Coronary artery (tissue), 2 donors: Measurements from ENCODE around the gene INKA2.
A peak's percentile ranks its signal among the peaks of the same experiment; 100 is the strongest.

Source experiments
- DNase-seq: peaks from one replicate; pipeline ENCODE4 v3.0.0-alpha.2; 2017; ENCODE audit warnings: low spot score
- H3K27ac ChIP-seq, 2 donors: fragments of 200-600 bp; sonication (generic); one replicate each; pipeline ENCODE4 v1.5.1; 2016 to 2019
- H3K4me3 ChIP-seq: fragments of 200-600 bp; sonication (generic); 2 replicates; pipeline ENCODE4 v1.5.1; 2016; ENCODE audit warnings: mild to moderate bottlenecking, moderate library complexity
- TF ChIP-seq, protein P1 (sequence below): fragments of 200-600 bp; sonication (generic); IDR thresholded peaks from one replicate; pipeline ENCODE4 v1.5.1; 2019; ENCODE audit warnings: antibody characterized with exemption

Gene INKA2

GRCh38 chr1:111739194-111739924, at the start of gene INKA2:
TSS of gene INKA2 (minus strand) at chr1:111739395. CDS start at chr1:111739242, 153 bp downstream.
- DNase-seq = peak; percentile 92
- TF ChIP-seq, protein P1, sequence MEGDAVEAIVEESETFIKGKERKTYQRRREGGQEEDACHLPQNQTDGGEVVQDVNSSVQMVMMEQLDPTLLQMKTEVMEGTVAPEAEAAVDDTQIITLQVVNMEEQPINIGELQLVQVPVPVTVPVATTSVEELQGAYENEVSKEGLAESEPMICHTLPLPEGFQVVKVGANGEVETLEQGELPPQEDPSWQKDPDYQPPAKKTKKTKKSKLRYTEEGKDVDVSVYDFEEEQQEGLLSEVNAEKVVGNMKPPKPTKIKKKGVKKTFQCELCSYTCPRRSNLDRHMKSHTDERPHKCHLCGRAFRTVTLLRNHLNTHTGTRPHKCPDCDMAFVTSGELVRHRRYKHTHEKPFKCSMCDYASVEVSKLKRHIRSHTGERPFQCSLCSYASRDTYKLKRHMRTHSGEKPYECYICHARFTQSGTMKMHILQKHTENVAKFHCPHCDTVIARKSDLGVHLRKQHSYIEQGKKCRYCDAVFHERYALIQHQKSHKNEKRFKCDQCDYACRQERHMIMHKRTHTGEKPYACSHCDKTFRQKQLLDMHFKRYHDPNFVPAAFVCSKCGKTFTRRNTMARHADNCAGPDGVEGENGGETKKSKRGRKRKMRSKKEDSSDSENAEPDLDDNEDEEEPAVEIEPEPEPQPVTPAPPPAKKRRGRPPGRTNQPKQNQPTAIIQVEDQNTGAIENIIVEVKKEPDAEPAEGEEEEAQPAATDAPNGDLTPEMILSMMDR = no peak

DNA sequence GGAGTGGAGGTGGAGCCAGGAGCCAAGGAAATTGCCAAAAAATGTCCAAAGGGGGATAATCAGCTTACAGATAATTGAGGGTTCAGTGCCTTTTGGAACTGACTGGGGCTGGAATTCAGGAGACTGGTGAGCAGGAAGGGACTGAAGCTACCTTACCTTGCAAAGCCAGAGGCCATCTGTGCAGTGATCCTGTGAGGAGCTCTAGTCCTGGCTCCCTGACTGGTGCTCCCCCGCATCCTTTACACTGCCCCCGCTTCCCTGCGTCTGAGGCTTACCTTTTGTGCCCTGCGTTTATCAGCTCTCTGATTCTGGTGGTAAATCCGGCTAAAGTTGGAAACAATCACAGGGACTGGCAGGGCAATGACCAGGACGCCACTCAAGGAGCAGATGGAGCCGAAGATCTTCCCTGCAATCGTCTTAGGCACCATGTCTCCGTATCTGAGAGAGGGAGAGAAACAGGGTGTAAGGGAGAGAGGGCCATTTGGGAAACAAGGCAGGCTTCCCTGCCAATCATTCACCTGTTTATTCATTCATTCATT, 47.5 kb upstream of the INKA2 start:
- TF ChIP-seq, protein P1 = no peak
- Histone ChIP-seq H3K4me3 (no peak overlapping the region), H3K27ac (no peak overlapping the region)
- no peak for DNase-seq

More at GRCh38 chr1:111739194-111739924, at the start of gene INKA2:
- peak within 1 kb of the TSS; percentile 79 for H3K4me3 ChIP-seq
- peak within 1 kb of the TSS; percentile 93 to 95 for H3K27ac ChIP-seq

DNA sequence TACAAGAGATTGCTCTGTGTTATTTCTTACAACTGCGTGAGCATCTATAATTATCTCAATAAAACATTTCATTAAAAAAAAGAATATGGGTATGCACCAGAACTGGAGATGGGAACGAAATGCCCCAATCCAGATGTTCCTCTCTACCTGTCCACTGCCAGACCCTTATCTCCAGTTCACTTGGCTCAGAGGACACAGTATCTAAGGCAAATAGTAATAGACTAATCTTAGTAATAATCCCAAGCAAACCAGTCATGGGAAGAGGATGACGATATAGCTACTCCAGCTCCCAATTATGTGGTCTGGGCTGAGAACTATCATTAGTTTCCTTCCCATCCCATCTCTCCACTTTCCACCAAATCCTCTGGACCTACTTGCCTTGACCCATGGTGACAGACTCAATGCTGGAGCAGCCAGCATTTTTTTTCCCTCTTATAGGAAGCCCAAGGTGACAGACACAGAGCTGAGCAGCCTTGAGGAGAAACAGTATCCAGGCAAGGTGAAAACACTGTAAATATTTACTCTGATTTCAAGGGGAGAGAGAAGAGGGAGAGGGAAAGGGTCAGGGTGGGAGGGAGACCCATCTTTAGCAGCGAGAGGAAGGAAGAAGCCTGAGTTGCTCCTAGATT, 45.2 kb upstream of the INKA2 start:
- H3K27ac ChIP-seq = no peak overlapping the region
- TF ChIP-seq, protein P1 = no peak
- H3K4me3 ChIP-seq = no peak overlapping the region
- no peak for DNase-seq

GRCh38 chr1:111779546-111779945, 40.4 kb upstream of the INKA2 start:
- TF ChIP-seq, protein P1 = no peak
- Histone ChIP-seq H3K4me3 (no peak overlapping the region), H3K27ac (no peak overlapping the region)
- DNase-seq = no peak

DNA sequence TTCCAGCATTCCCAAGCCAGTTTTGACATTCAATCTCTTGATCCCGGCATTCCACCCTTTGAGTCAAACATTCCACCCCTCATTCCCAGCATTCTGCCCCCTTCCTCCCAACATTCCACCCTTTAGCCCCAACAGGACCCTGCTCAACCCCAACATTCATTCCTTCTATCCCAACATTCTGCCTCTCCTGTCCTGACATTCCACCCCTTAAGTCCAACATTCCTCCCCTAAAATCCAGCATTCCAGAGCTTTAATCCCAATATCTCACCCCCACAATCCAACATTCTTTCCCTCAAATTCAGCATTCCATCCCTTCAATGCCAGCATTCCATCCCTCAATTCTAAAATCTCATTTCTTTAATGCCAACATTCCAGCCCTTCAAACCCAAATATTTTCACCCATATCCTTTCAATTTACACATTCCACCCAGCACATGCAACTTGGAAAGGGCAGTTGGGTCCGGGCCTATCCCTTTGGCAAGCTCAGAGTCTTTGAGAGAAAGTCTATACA, 39.4 kb upstream of the INKA2 start:
- TF ChIP-seq, protein P1 = no peak
- H3K27ac ChIP-seq = no peak overlapping the region
- no peak overlapping the region for H3K4me3 ChIP-seq
- DNase-seq = no peak

DNA sequence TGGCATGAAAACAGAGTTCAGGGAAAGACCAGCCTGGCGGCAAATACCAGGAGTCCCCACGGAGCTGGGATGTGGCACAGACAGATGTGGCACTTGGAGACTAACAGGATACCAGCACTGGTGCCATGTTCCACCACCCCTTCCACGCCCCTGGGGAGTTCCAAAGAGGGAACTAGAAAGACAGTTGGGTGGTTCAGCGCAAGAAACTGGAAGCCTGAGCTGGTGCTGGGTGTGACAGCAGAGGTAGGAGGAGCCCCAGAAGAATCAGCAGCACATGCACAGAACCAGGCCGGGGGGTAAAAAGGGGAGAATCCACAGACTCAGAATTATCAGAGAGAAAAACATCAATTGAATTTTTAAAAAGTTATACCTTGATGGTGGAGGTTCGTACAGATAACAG, 38.9 kb upstream of the INKA2 start:
- TF ChIP-seq, protein P1 = no peak
- H3K4me3 ChIP-seq = no peak overlapping the region
- no peak overlapping the region for H3K27ac ChIP-seq
- no peak for DNase-seq
